Measurements from ENCODE around the gene FGF5. TPM values are rescaled to one million over a fixed set of nuclear protein-coding genes. Genes with fewer than 3 reads are reported as not detected.

The FGF5 gene
- total RNA-seq, 4 donors from 2014 or later, result not detected

GRCh38 chr4:80231180-80231579 lies 35.3 kb upstream of the FGF5 start:
- ATAC-seq, result no peak
- intact Hi-C loops (cut with DNase I; ENCODE audit: low total_unique reads) (no loop called here), in situ Hi-C loops (cut with MboI; ENCODE audit: low sequenced_read_pairs in 4 of 4) (no loop called here)
- TF ChIP-seq CTCF (IDR thresholded peaks at IDR 0.05 in 4 of 5, conservative IDR thresholded peaks at IDR 0.05 in 1 of 5) (no peak), POLR2A (IDR thresholded peaks at IDR 0.05) (no peak)
- Histone ChIP-seq H3K4me3 (no peak overlapping the region), H3K4me1 (no peaks in the 10 kb centered on the region), H3K9me3 (no peaks in the 10 kb centered on the region), H3K27me3 (peaks cover 0 to 17% (median 0%) of the 10 kb centered on the region in 3 donors), H3K36me3 (no peaks in the 10 kb centered on the region), H3K27ac (no peak overlapping the region)
- no peak for DNase-seq

GRCh38 chr4:80232707-80233370 lies 33.6 kb upstream of the FGF5 start:
- ATAC-seq, result no peak
- Histone ChIP-seq H3K4me1 (no peaks in the 10 kb centered on the region), H3K9me3 (no peaks in the 10 kb centered on the region), H3K27ac (no peak overlapping the region), H3K36me3 (no peaks in the 10 kb centered on the region), H3K27me3 (peaks cover 0 to 14% (median 0%) of the 10 kb centered on the region in 3 donors), H3K4me3 (no peak overlapping the region)
- in situ Hi-C loops (cut with MboI; ENCODE audit: low sequenced_read_pairs in 4 of 4), result no loop called here
- intact Hi-C loops (cut with DNase I; ENCODE audit: low total_unique reads), result no loop called here
- DNase-seq, result no peak
- TF ChIP-seq POLR2A (IDR thresholded peaks at IDR 0.05) (no peak), CTCF (IDR thresholded peaks at IDR 0.05 in 4 of 5, conservative IDR thresholded peaks at IDR 0.05 in 1 of 5) (no peak)

GRCh38 chr4:80233390-80233789 lies 33.1 kb upstream of the FGF5 start:
- ATAC-seq, result no peak
- DNase-seq, result no peak
- Histone ChIP-seq H3K36me3 (no peaks in the 10 kb centered on the region), H3K27me3 (peaks cover 0 to 14% (median 0%) of the 10 kb centered on the region in 3 donors), H3K9me3 (no peaks in the 10 kb centered on the region), H3K27ac (no peak overlapping the region), H3K4me1 (no peaks in the 10 kb centered on the region), H3K4me3 (no peak overlapping the region)
- intact Hi-C loops (cut with DNase I; ENCODE audit: low total_unique reads), result no loop called here
- no peak for TF ChIP-seq POLR2A (IDR thresholded peaks at IDR 0.05)
- TF ChIP-seq CTCF (IDR thresholded peaks at IDR 0.05 in 4 of 5, conservative IDR thresholded peaks at IDR 0.05 in 1 of 5), result no peak
- in situ Hi-C loops (cut with MboI; ENCODE audit: low sequenced_read_pairs in 4 of 4), result no loop called here

GRCh38 chr4:80235451-80235850 lies 31.0 kb upstream of the FGF5 start:
- peaks cover 0 to 12% (median 0%) of the 10 kb centered on the region in 3 donors for H3K27me3 ChIP-seq
- no peak overlapping the region for H3K4me3 ChIP-seq
- no peaks in the 10 kb centered on the region for H3K9me3 ChIP-seq
- no peaks in the 10 kb centered on the region for H3K36me3 ChIP-seq
- no peak for TF ChIP-seq CTCF (IDR thresholded peaks at IDR 0.05 in 4 of 5, conservative IDR thresholded peaks at IDR 0.05 in 1 of 5)
- TF ChIP-seq POLR2A (IDR thresholded peaks at IDR 0.05), result no peak
- ATAC-seq (no peak), DNase-seq (no peak)
- intact Hi-C loops (cut with DNase I; ENCODE audit: low total_unique reads), result no loop called here
- no peak overlapping the region for H3K27ac ChIP-seq
- in situ Hi-C loops (cut with MboI; ENCODE audit: low sequenced_read_pairs in 4 of 4), result no loop called here
- no peaks in the 10 kb centered on the region for H3K4me1 ChIP-seq

- DNase-seq (no peak), ATAC-seq (no peak)
- Histone ChIP-seq H3K4me1 (no peaks in the 10 kb centered on the region), H3K4me3 (no peak overlapping the region), H3K27ac (no peak overlapping the region), H3K36me3 (no peaks in the 10 kb centered on the region), H3K27me3 (peaks cover 0 to 7% (median 2%) of the 10 kb centered on the region in 3 donors), H3K9me3 (no peaks in the 10 kb centered on the region)
- intact Hi-C loops (cut with DNase I; ENCODE audit: low total_unique reads), result no loop called here
- TF ChIP-seq CTCF (IDR thresholded peaks at IDR 0.05 in 4 of 5, conservative IDR thresholded peaks at IDR 0.05 in 1 of 5) (no peak), POLR2A (IDR thresholded peaks at IDR 0.05) (no peak)
- in situ Hi-C loops (cut with MboI; ENCODE audit: low sequenced_read_pairs in 4 of 4), result no loop called here
These were observed 28.5 kb upstream of the FGF5 start for GRCh38 chr4:80237992-80238391.

Measured in gastrocnemius medialis (tissue), 4 donors.